Type B pancreatic cell (in vitro differentiated cells): ENCODE results near the gene TEK. TPM values are rescaled to one million over a fixed set of nuclear protein-coding genes. Genes with fewer than 3 reads are reported as not detected.

ENCODE experiments used
- DNase-seq: peaks from one replicate; pipeline ENCODE4 v3.0.0; 2021; ENCODE audit warnings: mixed read lengths; ENCODE audit not compliant: unreplicated experiment; ENCODE audit errors: extremely low spot score
- H3K27ac Mint-ChIP-seq: 2 replicates; pipeline ENCODE4 v1.8.0; 2021; ENCODE audit warnings: mild to moderate bottlenecking, mixed read lengths
- H3K27me3 Mint-ChIP-seq: 2 replicates; pipeline ENCODE4 v1.8.0; 2021; ENCODE audit warnings: mixed read lengths
- H3K36me3 Mint-ChIP-seq: 2 replicates; pipeline ENCODE4 v1.8.0; 2021; ENCODE audit warnings: mixed read lengths
- H3K4me1 Mint-ChIP-seq: one replicate; pipeline ENCODE4 v1.8.0; 2021; ENCODE audit warnings: mixed read lengths; ENCODE audit not compliant: unreplicated experiment
- H3K4me3 Mint-ChIP-seq: 2 replicates; pipeline ENCODE4 v1.8.0; 2021; ENCODE audit warnings: mild to moderate bottlenecking, mixed read lengths
- H3K9me3 Mint-ChIP-seq: 2 replicates; pipeline ENCODE4 v1.8.0; 2021; ENCODE audit warnings: mixed read lengths
- total RNA-seq: library from RNA; stranded (reverse); gene quantifications from 2 replicates; pipeline ENCODE4 v1.2.1, GENCODE V29; 2021; ENCODE audit warnings: low replicate concordance
- TF ChIP-seq, protein P1 (sequence below): fragments of 200-600 bp; sonication (generic); conservative IDR thresholded peaks from 2 replicates; pipeline ENCODE4 v1.5.0; 2021; ENCODE audit warnings: antibody characterized with exemption, mild to moderate bottlenecking

The TEK gene
- total RNA-seq, 1 donor from 2014 or later, result 0.63 TPM

DNA sequence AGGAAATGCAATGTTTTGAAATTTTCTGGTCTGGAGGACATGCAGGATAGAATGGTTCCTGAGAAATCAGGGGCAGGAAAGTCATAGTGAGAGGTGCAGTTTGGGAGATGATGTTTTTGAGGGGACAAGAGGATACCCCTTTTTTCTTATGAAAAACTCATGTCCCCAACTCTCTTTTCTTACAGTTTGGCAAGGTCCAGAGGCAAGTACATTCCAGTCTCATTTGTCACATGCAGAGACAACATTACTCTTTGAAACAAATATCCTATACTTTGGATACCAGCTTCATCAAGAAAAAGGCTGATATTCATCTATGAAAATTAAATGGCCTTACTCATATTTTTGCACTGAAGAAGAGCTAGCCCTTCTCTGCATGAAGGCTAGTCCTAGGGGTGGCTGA is 139.7 kb downstream of the TEK start:
- Mint-ChIP-seq H3K27ac (no peak overlapping the region), H3K27me3 (peaks cover 4% of the 10 kb centered on the region), H3K4me3 (no peak overlapping the region), H3K4me1 (peaks cover 3% of the 10 kb centered on the region), H3K9me3 (peaks cover 5% of the 10 kb centered on the region), H3K36me3 (no peaks in the 10 kb centered on the region)
- TF ChIP-seq, protein P1, sequence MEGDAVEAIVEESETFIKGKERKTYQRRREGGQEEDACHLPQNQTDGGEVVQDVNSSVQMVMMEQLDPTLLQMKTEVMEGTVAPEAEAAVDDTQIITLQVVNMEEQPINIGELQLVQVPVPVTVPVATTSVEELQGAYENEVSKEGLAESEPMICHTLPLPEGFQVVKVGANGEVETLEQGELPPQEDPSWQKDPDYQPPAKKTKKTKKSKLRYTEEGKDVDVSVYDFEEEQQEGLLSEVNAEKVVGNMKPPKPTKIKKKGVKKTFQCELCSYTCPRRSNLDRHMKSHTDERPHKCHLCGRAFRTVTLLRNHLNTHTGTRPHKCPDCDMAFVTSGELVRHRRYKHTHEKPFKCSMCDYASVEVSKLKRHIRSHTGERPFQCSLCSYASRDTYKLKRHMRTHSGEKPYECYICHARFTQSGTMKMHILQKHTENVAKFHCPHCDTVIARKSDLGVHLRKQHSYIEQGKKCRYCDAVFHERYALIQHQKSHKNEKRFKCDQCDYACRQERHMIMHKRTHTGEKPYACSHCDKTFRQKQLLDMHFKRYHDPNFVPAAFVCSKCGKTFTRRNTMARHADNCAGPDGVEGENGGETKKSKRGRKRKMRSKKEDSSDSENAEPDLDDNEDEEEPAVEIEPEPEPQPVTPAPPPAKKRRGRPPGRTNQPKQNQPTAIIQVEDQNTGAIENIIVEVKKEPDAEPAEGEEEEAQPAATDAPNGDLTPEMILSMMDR, result no peak
- DNase-seq, result no peak

DNA sequence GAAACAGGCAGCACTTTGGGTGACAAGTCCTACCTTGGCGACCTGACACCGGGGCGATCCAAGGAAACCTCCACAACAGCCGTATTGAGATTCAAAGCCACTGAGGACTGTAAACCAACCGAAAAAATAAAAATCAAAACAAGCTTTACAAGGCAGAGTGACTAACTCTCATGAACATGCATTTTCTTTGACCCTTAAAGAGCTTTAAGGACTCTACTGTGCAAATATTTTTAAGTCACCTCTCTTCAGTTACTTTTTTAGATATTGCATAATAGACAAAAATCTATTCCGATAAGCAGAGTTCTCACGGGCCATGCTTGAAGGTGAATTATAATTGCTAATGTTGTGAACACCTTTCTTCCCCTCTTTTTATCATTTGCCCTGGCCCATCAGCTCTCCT is 149.6 kb downstream of the TEK start:
- H3K9me3 Mint-ChIP-seq, result no peaks in the 10 kb centered on the region
- no peak overlapping the region for H3K4me3 Mint-ChIP-seq
- TF ChIP-seq, protein P1, result no peak
- no peak overlapping the region for H3K27ac Mint-ChIP-seq
- no peaks in the 10 kb centered on the region for H3K36me3 Mint-ChIP-seq
- H3K27me3 Mint-ChIP-seq, result no peaks in the 10 kb centered on the region
- no peak for DNase-seq
- H3K4me1 Mint-ChIP-seq, result no peaks in the 10 kb centered on the region

DNA sequence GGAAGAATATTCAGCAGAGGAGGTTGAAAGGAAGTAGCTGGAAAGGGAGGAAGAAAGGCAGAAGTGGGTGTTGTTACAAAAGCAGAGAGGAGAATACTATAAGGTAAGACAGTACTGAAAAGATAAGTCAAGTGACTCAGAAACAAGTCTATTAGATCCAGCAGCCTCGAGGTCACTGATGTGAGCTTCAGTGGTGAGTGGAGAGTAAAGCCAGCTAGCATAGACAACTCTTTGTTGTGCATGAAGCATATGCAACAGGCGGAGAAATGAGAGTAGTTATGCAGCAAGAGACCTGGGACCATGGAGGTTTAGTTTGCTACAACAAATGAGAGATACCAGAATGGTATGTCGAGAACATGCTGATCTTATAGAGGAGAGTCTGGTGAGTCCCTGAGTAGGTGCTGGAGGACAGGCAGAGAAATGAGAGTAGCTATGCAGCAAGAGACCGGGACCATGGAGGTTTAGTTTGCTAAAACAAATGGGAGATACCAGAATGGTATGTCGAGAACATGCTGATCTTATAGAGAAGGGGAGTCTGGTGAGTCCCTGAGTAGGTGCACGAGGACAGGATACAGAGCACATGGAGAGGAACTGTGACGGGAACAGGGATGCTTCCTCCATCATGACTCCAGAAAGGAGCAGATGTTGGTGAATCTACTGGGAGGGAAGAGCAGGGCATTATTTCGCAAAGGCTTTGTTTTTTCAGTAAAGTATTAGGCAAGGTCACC is 151.9 kb downstream of the TEK start:
- Mint-ChIP-seq H3K27me3 (no peaks in the 10 kb centered on the region), H3K36me3 (no peaks in the 10 kb centered on the region), H3K4me3 (no peak overlapping the region), H3K9me3 (no peaks in the 10 kb centered on the region), H3K27ac (no peak overlapping the region), H3K4me1 (no peaks in the 10 kb centered on the region)
- no peak for DNase-seq
- TF ChIP-seq, protein P1, result no peak

DNA sequence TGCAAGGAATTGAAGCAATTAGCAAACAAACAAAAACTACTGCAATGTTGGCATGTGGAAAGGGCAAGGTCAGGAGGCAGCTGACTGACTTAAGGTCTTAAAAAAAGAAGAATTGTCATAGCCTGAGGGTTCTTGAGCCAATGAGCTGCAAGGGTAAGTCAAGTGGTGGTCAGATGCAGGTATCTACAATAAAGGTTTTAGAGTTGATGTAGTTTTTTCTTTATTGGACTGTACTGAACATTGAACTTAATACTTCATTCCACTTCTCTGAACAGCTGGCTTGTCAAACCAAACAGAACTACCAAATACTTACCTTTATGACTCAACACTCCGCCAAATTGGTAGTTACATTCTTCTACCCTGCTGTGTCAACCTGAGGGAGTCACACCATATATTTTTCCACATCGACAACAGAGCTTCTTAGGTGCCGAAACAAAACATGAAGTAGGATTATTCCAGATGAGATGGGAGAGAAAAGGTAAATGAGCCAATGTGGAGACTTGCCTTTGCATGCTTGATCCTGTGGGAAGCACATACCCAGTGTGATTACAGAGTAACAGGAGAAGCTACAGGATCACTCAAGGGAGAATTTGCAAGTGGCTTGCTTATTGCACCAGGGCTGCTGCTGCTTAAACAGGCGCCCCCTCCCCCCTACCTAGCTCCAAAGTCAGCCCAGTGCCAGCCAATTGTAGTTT is 152.6 kb downstream of the TEK start:
- no peak overlapping the region for H3K4me3 Mint-ChIP-seq
- no peak overlapping the region for H3K27ac Mint-ChIP-seq
- H3K36me3 Mint-ChIP-seq, result no peaks in the 10 kb centered on the region
- no peak for DNase-seq
- no peaks in the 10 kb centered on the region for H3K4me1 Mint-ChIP-seq
- H3K27me3 Mint-ChIP-seq, result no peaks in the 10 kb centered on the region
- H3K9me3 Mint-ChIP-seq, result no peaks in the 10 kb centered on the region
- TF ChIP-seq, protein P1, result no peak

DNA sequence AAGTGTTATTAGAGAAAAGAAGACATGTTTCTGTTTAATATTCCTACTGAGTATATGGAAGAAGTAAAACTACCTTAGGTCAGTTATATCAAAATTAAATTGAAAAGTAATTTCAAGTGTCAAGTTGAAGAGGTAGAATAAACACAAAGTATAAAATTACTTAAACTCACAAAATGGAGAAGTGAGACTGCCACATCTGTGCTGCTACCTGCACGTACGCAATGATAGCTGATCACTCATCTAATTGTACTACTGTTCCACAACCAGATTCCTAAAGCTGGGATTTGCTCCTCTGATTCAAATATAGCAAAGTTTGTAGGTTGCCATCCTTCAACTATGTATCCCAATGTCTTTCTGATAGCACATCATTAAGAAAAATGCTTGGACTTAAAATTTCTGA is 163.1 kb downstream of the TEK start:
- Mint-ChIP-seq H3K27me3 (no peaks in the 10 kb centered on the region), H3K4me1 (no peaks in the 10 kb centered on the region)
- TF ChIP-seq, protein P1, result no peak

More for the DNA sequence above, 163.1 kb downstream of the TEK start:
- Mint-ChIP-seq H3K27ac (no peak overlapping the region), H3K4me3 (no peak overlapping the region), H3K36me3 (no peaks in the 10 kb centered on the region), H3K9me3 (no peaks in the 10 kb centered on the region)
- no peak for DNase-seq
